ENCODE results near the gene TBC1D22A. TPM values are rescaled to one million over a fixed set of nuclear protein-coding genes. Genes with fewer than 3 reads are reported as not detected.

TBC1D22A gene
- polyA plus RNA-seq, 1 donor (not counting 4 experiments of a cell fraction or from before 2014, with no cell fraction given): 20.9 TPM

DNA sequence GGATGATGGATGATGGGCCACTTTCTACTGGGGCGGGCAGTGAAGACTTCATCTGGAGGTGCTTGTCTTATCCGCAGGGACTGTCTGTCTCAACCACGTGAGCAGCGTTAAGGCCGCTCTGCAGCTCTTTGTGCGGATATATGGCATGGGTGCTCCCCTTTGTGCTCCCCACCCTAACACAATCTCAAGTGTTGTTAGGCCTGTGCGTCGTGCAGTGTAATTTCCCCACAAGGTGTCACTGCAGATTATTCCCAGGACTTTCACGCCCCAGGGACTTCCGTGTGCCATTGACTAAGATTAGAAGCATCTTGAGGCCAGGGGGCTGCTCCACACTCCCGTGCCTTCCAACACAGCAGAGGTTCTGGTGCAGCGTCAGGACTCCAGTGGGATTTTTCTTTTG is 65.3 kb downstream of the TBC1D22A start:
- peaks cover 32% of the 10 kb centered on the region for H3K4me1 ChIP-seq (ENCODE audit: control insufficient read depth, extremely low read depth, insufficient read depth, low read length)
- DNase-seq (ENCODE audit: low read depth, low spot score) (no peak), FAIRE-seq (no peak)
- no peak overlapping the region for H3K4me2 ChIP-seq (ENCODE audit: control insufficient read depth, extremely low read depth, insufficient read depth, low read depth, low read length)
- dilution Hi-C loops (cut with MboI; ENCODE audit: extremely low pct_ligation_motif_present, low sequenced_read_pairs): no loop called here
- H4K20me1 ChIP-seq (ENCODE audit: control insufficient read depth, extremely low read depth, insufficient read depth, low read length): no peaks in the 10 kb centered on the region
- peaks cover 2% of the 10 kb centered on the region for H3K9me1 ChIP-seq (ENCODE audit: control insufficient read depth, extremely low read depth, insufficient read depth, low read length)
- no peaks in the 10 kb centered on the region for H3K9me3 ChIP-seq (ENCODE audit: control insufficient read depth, low read depth, low read length)
- H3K79me2 ChIP-seq (ENCODE audit: control insufficient read depth, insufficient read depth, low read length): peaks cover 51% of the 10 kb centered on the region
- H3K36me3 ChIP-seq (ENCODE audit: control insufficient read depth in 2 of 2, extremely low read depth in 1 of 2, insufficient read depth in 2 of 2, low read length in 2 of 2): peaks cover 1 to 5% of the 10 kb centered on the region in 2 experiments
- H3K27ac ChIP-seq (ENCODE audit: control insufficient read depth, insufficient read depth, low read length): no peak overlapping the region
- H2AFZ ChIP-seq (ENCODE audit: control insufficient read depth, low read length): no peak overlapping the region
- no peak overlapping the region for H3K4me3 ChIP-seq (ENCODE audit: control insufficient read depth in 2 of 3, extremely low read depth in 1 of 3, insufficient read depth in 2 of 3, low read depth in 1 of 3, low read length in 3 of 3)
- no peaks in the 10 kb centered on the region for H3K27me3 ChIP-seq (ENCODE audit: control insufficient read depth, extremely low read depth, insufficient read depth, low read length)
- no peak overlapping the region for H3K9ac ChIP-seq (ENCODE audit: control insufficient read depth, extremely low read depth, insufficient read depth, low read length)
- no peak for TF ChIP-seq EZH2 (IDR thresholded peaks at IDR 0.05; ENCODE audit: low read length)
- TF ChIP-seq, protein P1, sequence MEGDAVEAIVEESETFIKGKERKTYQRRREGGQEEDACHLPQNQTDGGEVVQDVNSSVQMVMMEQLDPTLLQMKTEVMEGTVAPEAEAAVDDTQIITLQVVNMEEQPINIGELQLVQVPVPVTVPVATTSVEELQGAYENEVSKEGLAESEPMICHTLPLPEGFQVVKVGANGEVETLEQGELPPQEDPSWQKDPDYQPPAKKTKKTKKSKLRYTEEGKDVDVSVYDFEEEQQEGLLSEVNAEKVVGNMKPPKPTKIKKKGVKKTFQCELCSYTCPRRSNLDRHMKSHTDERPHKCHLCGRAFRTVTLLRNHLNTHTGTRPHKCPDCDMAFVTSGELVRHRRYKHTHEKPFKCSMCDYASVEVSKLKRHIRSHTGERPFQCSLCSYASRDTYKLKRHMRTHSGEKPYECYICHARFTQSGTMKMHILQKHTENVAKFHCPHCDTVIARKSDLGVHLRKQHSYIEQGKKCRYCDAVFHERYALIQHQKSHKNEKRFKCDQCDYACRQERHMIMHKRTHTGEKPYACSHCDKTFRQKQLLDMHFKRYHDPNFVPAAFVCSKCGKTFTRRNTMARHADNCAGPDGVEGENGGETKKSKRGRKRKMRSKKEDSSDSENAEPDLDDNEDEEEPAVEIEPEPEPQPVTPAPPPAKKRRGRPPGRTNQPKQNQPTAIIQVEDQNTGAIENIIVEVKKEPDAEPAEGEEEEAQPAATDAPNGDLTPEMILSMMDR (optimal IDR thresholded peaks at IDR 0.05 in 1 of 3, IDR thresholded peaks at IDR 0.05 in 1 of 3, conservative IDR thresholded peaks at IDR 0.05 in 1 of 3; ENCODE audit: extremely low read depth in 1 of 3, insufficient read depth in 2 of 3, low read length in 3 of 3): peak in 2 of 3 experiments; percentile 5 to 46

DNA sequence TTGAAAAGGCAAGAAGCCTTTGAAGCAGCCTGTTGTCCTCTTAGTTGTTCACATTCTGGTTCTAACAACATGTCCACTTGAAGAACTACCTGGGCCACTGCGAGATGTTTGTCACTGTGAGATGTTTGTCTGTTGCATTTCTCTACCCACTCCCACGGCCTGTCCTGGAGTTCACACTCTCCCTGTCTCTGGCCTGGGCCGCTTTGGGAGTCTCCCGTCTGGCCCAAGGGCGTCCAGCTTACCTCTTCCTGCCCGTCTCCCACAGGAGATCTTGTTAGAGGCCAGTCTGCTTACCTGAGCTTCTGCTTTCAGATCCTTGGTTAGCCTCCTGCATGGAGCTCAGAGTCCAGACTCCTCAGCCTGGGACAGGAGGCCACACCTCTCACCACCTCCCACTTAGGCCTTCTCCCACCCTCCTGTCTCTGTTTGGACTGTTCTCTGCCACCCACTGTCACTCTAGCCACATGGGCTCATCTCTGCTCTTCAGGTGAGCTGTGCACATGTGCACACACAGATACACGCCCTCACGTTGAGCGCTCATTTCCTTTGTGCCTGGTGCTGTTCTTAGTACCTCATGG is 66.0 kb downstream of the TBC1D22A start:
- H3K4me2 ChIP-seq (ENCODE audit: control insufficient read depth, extremely low read depth, insufficient read depth, low read depth, low read length): peak overlapping the region; percentile 92

More for the DNA sequence above, 66.0 kb downstream of the TBC1D22A start:
- FAIRE-seq (no peak), DNase-seq (ENCODE audit: low read depth, low spot score) (no peak)
- Histone ChIP-seq H3K9me3 (ENCODE audit: control insufficient read depth, low read depth, low read length) (no peaks in the 10 kb centered on the region), H4K20me1 (ENCODE audit: control insufficient read depth, extremely low read depth, insufficient read depth, low read length) (no peaks in the 10 kb centered on the region), H3K9me1 (ENCODE audit: control insufficient read depth, extremely low read depth, insufficient read depth, low read length) (peaks cover 2% of the 10 kb centered on the region), H3K79me2 (ENCODE audit: control insufficient read depth, insufficient read depth, low read length) (peaks cover 52% of the 10 kb centered on the region), H3K4me3 (ENCODE audit: control insufficient read depth in 2 of 3, extremely low read depth in 1 of 3, insufficient read depth in 2 of 3, low read depth in 1 of 3, low read length in 3 of 3) (no peak overlapping the region), H3K9ac (ENCODE audit: control insufficient read depth, extremely low read depth, insufficient read depth, low read length) (peak overlapping the region; percentile 73), H3K4me1 (ENCODE audit: control insufficient read depth, extremely low read depth, insufficient read depth, low read length) (peaks cover 32% of the 10 kb centered on the region), H2AFZ (ENCODE audit: control insufficient read depth, low read length) (no peak overlapping the region), H3K27ac (ENCODE audit: control insufficient read depth, insufficient read depth, low read length) (peak overlapping the region; percentile 87), H3K27me3 (ENCODE audit: control insufficient read depth, extremely low read depth, insufficient read depth, low read length) (no peaks in the 10 kb centered on the region), H3K36me3 (ENCODE audit: control insufficient read depth in 2 of 2, extremely low read depth in 1 of 2, insufficient read depth in 2 of 2, low read length in 2 of 2) (peaks cover 1 to 5% of the 10 kb centered on the region in 2 experiments)
- TF ChIP-seq, protein P1 (optimal IDR thresholded peaks at IDR 0.05 in 1 of 3, IDR thresholded peaks at IDR 0.05 in 1 of 3, conservative IDR thresholded peaks at IDR 0.05 in 1 of 3; ENCODE audit: extremely low read depth in 1 of 3, insufficient read depth in 2 of 3, low read length in 3 of 3): no peak
- TF ChIP-seq EZH2 (IDR thresholded peaks at IDR 0.05; ENCODE audit: low read length): no peak
- dilution Hi-C loops (cut with MboI; ENCODE audit: extremely low pct_ligation_motif_present, low sequenced_read_pairs): no loop called here

All from keratinocyte (primary cell).